ENCODE measurements around the gene TMEM121. TPM values are rescaled to one million over a fixed set of nuclear protein-coding genes. Genes with fewer than 3 reads are reported as not detected.

Gene TMEM121
- 4.2 to 10.9 TPM (median 10.4 TPM) in 5 replicates for total RNA-seq (2022; extraction: Qiagen RNA extraction)

DNA sequence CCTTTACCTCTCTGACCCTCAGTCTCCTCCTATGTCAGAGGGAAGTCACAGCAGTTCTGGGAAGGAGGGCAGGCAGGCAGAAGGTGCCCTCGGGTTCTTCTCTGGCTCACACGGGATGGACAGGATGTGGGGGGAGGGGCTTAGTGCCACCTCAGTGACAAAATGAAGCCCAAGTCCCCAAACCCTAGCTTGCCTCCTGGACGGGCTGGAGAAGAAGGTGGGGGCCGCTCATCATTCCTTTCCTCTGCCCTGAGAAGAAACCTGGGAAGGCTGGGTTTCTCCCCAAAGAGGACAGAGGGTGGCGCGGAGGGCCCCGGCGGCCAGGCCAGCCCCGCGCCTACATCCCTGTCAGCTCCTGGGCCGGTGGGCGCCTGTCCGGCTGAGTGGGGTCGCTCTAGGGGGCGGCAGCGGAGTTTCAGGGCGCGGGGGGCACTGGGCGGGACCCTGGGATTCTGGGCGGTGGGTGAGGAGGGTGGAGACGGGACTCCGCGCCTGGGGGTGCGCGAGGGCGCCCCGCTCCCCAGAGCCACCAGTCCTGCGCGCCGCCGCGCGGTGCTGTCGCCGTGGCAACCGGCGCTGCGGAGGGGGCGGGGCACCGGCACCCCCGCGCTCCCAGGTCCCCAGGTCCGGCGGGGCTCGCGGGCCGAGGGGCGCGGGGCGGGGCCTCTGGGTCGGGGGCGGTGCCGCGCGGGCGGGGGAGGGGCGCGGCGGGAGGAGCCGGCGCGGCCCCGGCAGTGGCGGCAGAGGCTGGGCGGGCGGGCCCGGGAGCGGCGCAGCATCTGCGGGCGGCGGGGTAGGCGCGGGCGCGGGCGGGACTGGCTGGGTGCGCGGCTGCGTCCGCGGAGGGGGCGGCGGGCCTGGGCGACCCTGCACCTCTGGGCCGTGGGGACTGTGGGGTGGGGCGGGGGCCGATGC, at the start of gene TMEM121:
TMEM121 (plus strand) TSS at position 723 of the 915 bp plus-strand sequence. CDS start 2,252 bp downstream, outside the sequence.

DNA sequence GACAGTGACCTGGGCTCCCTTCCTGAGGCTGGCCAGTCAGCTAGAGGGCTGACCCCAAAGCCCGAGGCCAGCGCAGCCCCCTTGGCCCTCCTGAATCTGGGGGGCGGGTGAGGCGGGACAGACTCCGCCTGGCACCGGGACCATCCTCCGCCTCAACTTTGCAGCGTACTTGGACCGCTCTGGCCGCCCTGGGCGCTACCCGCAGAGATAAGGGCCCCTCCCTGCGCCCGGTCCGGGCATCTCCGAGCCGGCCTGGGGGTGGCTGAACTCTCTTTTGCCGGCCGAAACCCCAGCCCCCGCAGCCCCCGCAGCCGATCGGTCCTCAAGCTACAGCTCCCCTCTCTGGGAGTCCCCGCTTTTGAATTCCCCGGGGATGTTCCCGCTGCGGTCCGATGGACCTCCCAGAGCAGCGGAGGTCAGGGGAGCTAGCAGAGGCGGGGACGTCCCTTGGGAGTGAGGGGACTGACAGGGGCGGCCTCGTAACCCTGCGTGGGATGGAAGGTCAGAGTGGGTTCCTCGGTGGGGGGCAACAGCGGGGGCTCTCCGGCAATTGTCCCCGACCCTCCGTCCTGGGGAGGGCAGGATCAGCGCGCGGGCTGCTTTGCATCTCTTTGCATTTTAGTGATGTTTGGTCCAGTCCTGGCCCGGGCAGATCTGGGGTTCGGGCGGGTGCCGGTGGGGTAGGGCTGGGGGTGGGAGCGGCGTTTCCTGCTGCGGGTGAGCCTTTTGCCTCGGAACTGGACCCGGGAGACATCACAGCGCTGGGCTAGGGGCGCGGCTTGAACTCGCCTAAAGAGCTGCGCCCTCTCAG, 40.0 kb upstream of the TMEM121 start, which contains the start of gene CRIP1:
CRIP1 (plus strand) TSS at position 724 of the 811 bp plus-strand sequence. CDS start 374 bp downstream, outside the sequence.

DNA sequence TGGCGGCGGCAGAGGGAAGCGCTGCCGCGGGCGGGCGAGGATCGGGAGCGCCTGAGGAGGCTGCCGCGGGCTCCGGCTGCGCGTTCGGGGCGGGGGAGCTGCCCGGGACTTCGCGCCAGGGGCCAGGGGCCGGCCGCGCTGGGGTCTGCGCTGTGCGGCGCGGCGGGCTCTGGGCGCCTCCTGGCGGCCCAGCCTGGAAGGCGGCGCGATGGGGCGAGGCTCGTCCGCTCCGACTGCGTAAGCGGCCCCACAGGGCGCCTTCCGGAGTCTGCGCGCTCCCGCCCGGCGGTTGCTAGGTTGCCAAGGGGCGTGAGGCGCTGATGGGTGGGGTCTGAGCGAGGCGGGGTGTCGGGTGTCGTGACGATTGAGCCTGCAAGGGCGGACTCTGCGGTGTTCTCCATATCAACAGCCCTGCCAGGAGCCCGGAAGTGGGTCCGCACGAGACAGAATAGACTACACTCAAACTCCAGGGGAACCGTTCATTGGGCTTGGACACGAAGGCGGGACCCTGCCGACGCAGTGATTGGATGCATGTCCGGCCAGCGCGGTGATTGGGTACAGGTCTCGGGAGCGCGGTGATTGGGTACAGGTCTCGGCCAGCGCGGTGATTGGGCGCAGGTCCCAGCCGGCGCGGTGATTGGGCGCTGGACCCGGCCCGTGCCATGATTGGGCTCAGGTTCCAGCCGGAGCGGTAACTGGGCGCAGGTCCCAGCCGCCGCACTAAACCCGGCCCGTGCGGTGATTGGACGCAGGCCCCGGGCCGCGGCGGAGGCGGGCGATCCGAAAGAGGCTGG, 35.6 kb upstream of the TMEM121 start, which contains the start of gene TEDC1:
TEDC1 (plus strand) TSS at position 675 of the 794 bp plus-strand sequence. CDS start 130 bp downstream, outside the sequence.

Other genes with a start within 250 kb of the TMEM121 start
- gene BRF1, start 225.6 kb upstream of the TMEM121 start, total RNA-seq (2022; extraction: Qiagen RNA extraction) = 24.5 to 29.9 TPM (median 29.6 TPM) in 5 replicates
- 20.5 to 31.2 TPM (median 28.6 TPM) in 5 replicates for gene PACS2, start 211.8 kb upstream of the TMEM121 start, total RNA-seq (2022; extraction: Qiagen RNA extraction)
- 0.15 to 0.75 TPM (median 0.53 TPM) in 5 replicates for gene TEX22, start 128.0 kb upstream of the TMEM121 start, total RNA-seq (2022; extraction: Qiagen RNA extraction)
- 56.8 to 96.1 TPM (median 85.8 TPM) in 5 replicates for gene MTA1, start 106.8 kb upstream of the TMEM121 start, total RNA-seq (2022; extraction: Qiagen RNA extraction)
- 94.2 to 194 TPM (median 175 TPM) in 5 replicates for gene CRIP2, start 51.8 kb upstream of the TMEM121 start, total RNA-seq (2022; extraction: Qiagen RNA extraction)
- 1,711 to 1,965 TPM (median 1,885 TPM) in 5 replicates for gene CRIP1, start 39.7 kb upstream of the TMEM121 start, total RNA-seq (2022; extraction: Qiagen RNA extraction)
- 27.2 to 52.6 TPM (median 49.1 TPM) in 5 replicates for gene TEDC1, start 35.3 kb upstream of the TMEM121 start, total RNA-seq (2022; extraction: Qiagen RNA extraction)

All from A549 treated with CORT108297 at 1 μM for 4 hours (cell line).